Common myeloid progenitor, CD34-positive (primary cell): Measurements from ENCODE around the gene TMEM258.

Experiments
- CTCF ChIA-PET: fragments of 350-600 bp; sonication (Branson Sonifier 250); formaldehyde crosslinking; loops from one replicate; lab custom pipeline; 2021; ENCODE audit warnings: antibody characterized with exemption; lab: Charles Lee
- POLR2A ChIA-PET: fragments of 350-600 bp; sonication (Branson Sonifier 250); formaldehyde crosslinking; loops from one replicate; lab custom pipeline; 2021; ENCODE audit warnings: antibody characterized with exemption; lab: Charles Lee
- DNase-seq, 3 donors: peaks; one replicate each; pipeline versions ENCODE4 v3.0.0 to v3.0.0-alpha.2; 2013
- H3K27ac ChIP-seq, 2 experiments: 1 replicate in 1 of 2; 2 replicates in 1 of 2; pipeline ENCODE4 v1.7.0; 2013; ENCODE audit warnings: inconsistent platforms in 2 of 2, low read length in 2 of 2, mild to moderate bottlenecking in 2 of 2, low read depth in 1 of 2, moderate library complexity in 1 of 2; ENCODE audit not compliant: severe bottlenecking in 2 of 2, insufficient read depth in 1 of 2, poor library complexity in 1 of 2
- H3K27me3 ChIP-seq, 5 experiments: replicated peaks in 2 of 5; 1 replicate in 3 of 5; 2 replicates in 2 of 5; pipeline versions ENCODE4 v1.6.1 to v1.7.0; 2013; ENCODE audit warnings: low read length in 4 of 5, mild to moderate bottlenecking in 2 of 5, moderate library complexity in 2 of 5, inconsistent platforms in 1 of 5; ENCODE audit not compliant: insufficient read depth in 5 of 5, control insufficient read depth in 4 of 5
- H3K36me3 ChIP-seq, 4 experiments: 1 replicate in 2 of 4; 2 replicates in 2 of 4; pipeline versions ENCODE4 v1.6.1 to v1.7.0; 2013; ENCODE audit warnings: low read length in 3 of 4, control low read depth in 1 of 4, mild to moderate bottlenecking in 1 of 4; ENCODE audit not compliant: control insufficient read depth in 4 of 4, insufficient read depth in 4 of 4
- H3K4me1 ChIP-seq, 4 experiments: 1 replicate in 3 of 4; 2 replicates in 1 of 4; pipeline versions ENCODE4 v1.6.1 to v1.7.1; 2013; ENCODE audit warnings: low read length in 3 of 4, mild to moderate bottlenecking in 3 of 4, control low read depth in 1 of 4, inconsistent platforms in 1 of 4, moderate library complexity in 1 of 4; ENCODE audit not compliant: control insufficient read depth in 4 of 4, insufficient read depth in 4 of 4; ENCODE audit errors: control extremely low read depth in 1 of 4
- H3K4me3 ChIP-seq, 7 experiments: 1 replicate in 4 of 7; 2 replicates in 3 of 7; pipeline versions ENCODE4 v1.5.1 to v1.7.0; 2013; ENCODE audit warnings: mild to moderate bottlenecking in 7 of 7, low read length in 6 of 7, moderate library complexity in 6 of 7, inconsistent platforms in 2 of 7, low read depth in 2 of 7, control low read depth in 1 of 7; ENCODE audit not compliant: insufficient read depth in 4 of 7, control insufficient read depth in 1 of 7; ENCODE audit errors: extremely low read depth in 1 of 7
- H3K9me3 ChIP-seq, 5 experiments: 1 replicate in 4 of 5; 2 replicates in 1 of 5; pipeline versions ENCODE4 v1.6.1 to v1.7.1; 2013; ENCODE audit warnings: low read length in 4 of 5, mild to moderate bottlenecking in 2 of 5, inconsistent platforms in 1 of 5, low read depth in 1 of 5, moderate library complexity in 1 of 5; ENCODE audit not compliant: control insufficient read depth in 4 of 5, insufficient read depth in 2 of 5; ENCODE audit errors: control extremely low read depth in 1 of 5
- whole genome bisulfite sequencing: methylation state at CpG from one replicate; pipeline ENCODE4 v1.1.5; 2013; ENCODE audit not compliant: insufficient coverage; 5-methylcytosine and 5-hydroxymethylcytosine counted together

TMEM258 gene

GRCh38 chr11:61810671-61811175 lies 18.3 kb upstream of the TMEM258 start:
- Histone ChIP-seq H3K4me3 (no peak overlapping the region), H3K9me3 (no peaks in the 10 kb centered on the region), H3K27ac (no peak overlapping the region), H3K36me3 (peaks cover 17 to 79% (median 55%) of the 10 kb centered on the region in 4 experiments), H3K4me1 (peaks cover 0 to 14% (median 11%) of the 10 kb centered on the region in 4 experiments), H3K27me3 (no peaks in the 10 kb centered on the region)
- 96% methylated on average over 7 of the region's 8 CpGs for WGBS
- CTCF ChIA-PET, result interaction anchor here (1.7 to 12.4 kb wide), 2 partner anchors 12 to 21 kb away, joined by 3 to 218 read pairs; partner anchors contain the start of genes FEN1 and TMEM258
- DNase-seq, result no peak
- POLR2A ChIA-PET, result no interaction called here

- Histone ChIP-seq H3K4me3 (no peak overlapping the region), H3K9me3 (no peaks in the 10 kb centered on the region), H3K27me3 (no peaks in the 10 kb centered on the region), H3K27ac (no peak overlapping the region), H3K36me3 (peaks cover 21 to 95% (median 75%) of the 10 kb centered on the region in 4 experiments), H3K4me1 (no peaks in the 10 kb centered on the region)
- ChIA-PET POLR2A (no interaction called here), CTCF (interaction anchor here (1.5 to 19.2 kb wide), 4 partner anchors 9 to 64 kb away, joined by 5 to 218 read pairs (median 32); partner anchors contain the start of genes FADS1, FADS2, FEN1 and TMEM258)
- WGBS, result 96% methylated on average over 3 of the region's 5 CpGs
- DNase-seq, result no peak
Observed at GRCh38 chr11:61806785-61807184, 14.4 kb upstream of the TMEM258 start.

GRCh38 chr11:61805146-61805545 lies 12.7 kb upstream of the TMEM258 start:
- ChIA-PET CTCF (interaction anchor here (0.6 to 19.2 kb wide), 4 partner anchors 10 to 94 kb away, joined by 3 to 218 read pairs (median 30); partner anchors contain the start of genes FADS1, FEN1 and TMEM258), POLR2A (interaction anchor here (0.7 kb wide), 1 partner anchor 24 kb away, joined by 3 read pairs; no protein-coding TSS in a partner anchor)
- Histone ChIP-seq H3K27ac (no peak overlapping the region), H3K9me3 (no peaks in the 10 kb centered on the region), H3K36me3 (peaks cover 23 to 94% (median 68%) of the 10 kb centered on the region in 4 experiments), H3K4me1 (no peaks in the 10 kb centered on the region), H3K4me3 (no peak overlapping the region), H3K27me3 (no peaks in the 10 kb centered on the region)
- WGBS, result 75% methylated on average over 1 of the region's 1 CpG
- DNase-seq, result no peak

GRCh38 chr11:61803889-61804647 lies 11.7 kb upstream of the TMEM258 start:
- Histone ChIP-seq H3K4me1 (no peaks in the 10 kb centered on the region), H3K27me3 (no peaks in the 10 kb centered on the region), H3K9me3 (no peaks in the 10 kb centered on the region), H3K36me3 (peaks cover 20 to 94% (median 60%) of the 10 kb centered on the region in 4 experiments), H3K4me3 (no peak overlapping the region), H3K27ac (no peak overlapping the region)
- 92% methylated on average over 1 of the region's 3 CpGs for WGBS
- no peak for DNase-seq
- ChIA-PET POLR2A (interaction anchor here (0.5 kb wide), 1 partner anchor 43 kb away, joined by 4 read pairs; no protein-coding TSS in a partner anchor), CTCF (interaction anchor here (0.7 to 19.2 kb wide), 4 partner anchors 9 to 96 kb away, joined by 3 to 218 read pairs (median 30); partner anchors contain the start of genes FADS1, FEN1 and TMEM258)

GRCh38 chr11:61802605-61803004 lies 10.2 kb upstream of the TMEM258 start:
- Histone ChIP-seq H3K4me1 (no peaks in the 10 kb centered on the region), H3K4me3 (no peak overlapping the region), H3K9me3 (no peaks in the 10 kb centered on the region), H3K27ac (no peak overlapping the region), H3K27me3 (no peaks in the 10 kb centered on the region), H3K36me3 (peaks cover 16 to 88% (median 50%) of the 10 kb centered on the region in 4 experiments)
- DNase-seq, result no peak
- WGBS, result 100% methylated on average over 2 of the region's 6 CpGs
- POLR2A ChIA-PET, result no interaction called here
- CTCF ChIA-PET, result interaction anchor here (0.5 to 19.2 kb wide), 4 partner anchors 8 to 120 kb away, joined by 3 to 218 read pairs (median 32); partner anchors contain the start of genes FADS1, FEN1 and TMEM258

- H3K9me3 ChIP-seq, result no peaks in the 10 kb centered on the region
- ChIA-PET POLR2A (interaction anchor here (0.5 kb wide), 1 partner anchor 370 kb away, joined by 3 read pairs; no protein-coding TSS in a partner anchor), CTCF (interaction anchor here (0.7 to 19.2 kb wide), 8 partner anchors 11 to 98 kb away, joined by 3 to 218 read pairs (median 4); partner anchors contain the start of gene FADS1)
- H3K4me3 ChIP-seq, result no peak overlapping the region
- H3K36me3 ChIP-seq, result peaks cover 16 to 88% (median 44%) of the 10 kb centered on the region in 4 experiments
- peaks cover 0 to 3% (median 0%) of the 10 kb centered on the region in 4 experiments for H3K4me1 ChIP-seq
- no peaks in the 10 kb centered on the region for H3K27me3 ChIP-seq
- 92% methylated on average over 2 of the region's 3 CpGs for WGBS
- no peak overlapping the region for H3K27ac ChIP-seq
- DNase-seq, result no peak
Observed at GRCh38 chr11:61800331-61801281, 8.2 kb upstream of the TMEM258 start.
